Measurements from ENCODE around the gene CYP4A22. TPM values are rescaled to one million over a fixed set of nuclear protein-coding genes. Genes with fewer than 3 reads are reported as not detected.
"Not testable (repeated sequence)": the region's sequence is repeated elsewhere in the genome, so short reads cannot be mapped to it uniquely, and the experiment has no call there.

The CYP4A22 gene
- total RNA-seq, 2 experiments from 2014 or later = not detected

DNA sequence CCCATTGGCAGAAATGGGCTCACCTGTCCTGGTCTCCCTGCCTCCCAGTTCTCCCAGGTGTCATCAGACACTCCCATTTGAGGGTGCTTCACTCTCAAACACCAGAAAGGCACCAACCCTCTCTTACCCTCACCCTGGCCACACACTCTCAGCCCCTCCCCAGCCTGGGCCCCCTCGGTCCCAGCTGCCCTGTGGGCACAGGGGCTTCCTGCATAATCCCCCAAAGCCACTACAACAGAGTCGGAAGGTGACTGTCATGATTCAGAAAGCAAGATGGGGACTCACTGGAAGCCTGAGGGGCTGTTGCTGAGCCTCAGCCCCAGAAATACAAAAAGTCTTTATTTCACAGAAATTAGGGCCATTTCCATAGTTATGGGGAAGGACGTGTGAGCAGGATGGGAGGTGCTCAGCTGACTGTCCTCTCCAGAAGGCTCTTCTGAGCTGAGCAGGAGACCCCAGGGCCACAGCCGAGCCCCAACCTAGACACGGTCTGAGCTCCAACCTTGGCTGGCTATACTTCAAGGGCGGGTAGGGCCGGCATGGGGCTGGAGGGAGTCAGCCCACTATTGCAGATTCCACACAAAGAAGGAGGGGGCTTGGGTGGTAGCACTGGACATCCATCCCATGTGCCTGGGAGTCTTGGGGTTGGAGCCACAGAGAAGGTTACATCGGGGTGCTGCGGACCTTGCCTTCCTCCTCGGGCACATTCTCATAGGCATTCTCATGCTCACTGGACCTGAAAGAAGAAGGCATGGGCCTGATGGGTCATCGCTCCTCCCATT, 46.3 kb downstream of the CYP4A22 start:
- POLR2A ChIA-PET = no interaction called here
- CTCF ChIA-PET = interaction anchor here (1.0 to 3.0 kb wide), 3 partner anchors 8 to 19 kb away, joined by 3 to 13 read pairs (median 3); no protein-coding TSS in a partner anchor

DNA sequence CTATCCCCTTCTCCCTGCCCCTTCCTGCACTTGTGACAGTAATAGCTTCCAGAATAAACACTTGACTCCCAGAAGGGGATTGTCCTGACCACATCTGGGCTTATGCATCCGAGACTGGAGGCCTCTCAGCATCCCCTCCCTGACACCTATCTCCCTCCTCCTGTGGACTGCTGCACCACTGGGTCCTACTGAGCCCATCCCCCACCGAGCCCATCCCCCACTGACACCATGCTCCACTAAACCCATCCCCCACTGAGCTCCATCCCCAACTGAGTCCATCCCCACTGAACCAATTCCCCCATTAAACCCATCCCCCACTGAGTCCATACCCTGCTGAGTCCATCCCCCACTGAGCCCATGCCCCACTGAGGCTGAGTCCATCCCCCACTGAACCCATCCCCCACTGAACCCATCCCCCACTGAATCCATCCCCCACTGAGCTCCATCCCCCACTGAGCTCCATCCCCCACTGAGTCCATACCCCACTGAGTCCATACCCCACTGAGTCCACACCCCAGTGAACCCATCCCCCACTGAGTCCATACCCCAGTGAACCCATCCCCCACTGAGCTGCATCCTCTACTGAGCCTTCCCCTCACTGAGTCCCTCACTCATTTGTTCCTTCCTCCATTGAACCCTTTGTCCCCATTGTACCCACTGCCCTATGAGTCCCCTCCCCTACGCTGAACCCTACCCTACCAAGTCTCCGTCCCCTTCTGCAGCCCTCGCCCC, 47.0 kb downstream of the CYP4A22 start:
- CTCF ChIA-PET = interaction anchor here (0.7 to 3.0 kb wide), 5 partner anchors 8 to 79 kb away, joined by 3 to 13 read pairs (median 4); no protein-coding TSS in a partner anchor
- POLR2A ChIA-PET = interaction anchor here (0.6 kb wide), 1 partner anchor 151 kb away, joined by 3 read pairs; no protein-coding TSS in a partner anchor

DNA sequence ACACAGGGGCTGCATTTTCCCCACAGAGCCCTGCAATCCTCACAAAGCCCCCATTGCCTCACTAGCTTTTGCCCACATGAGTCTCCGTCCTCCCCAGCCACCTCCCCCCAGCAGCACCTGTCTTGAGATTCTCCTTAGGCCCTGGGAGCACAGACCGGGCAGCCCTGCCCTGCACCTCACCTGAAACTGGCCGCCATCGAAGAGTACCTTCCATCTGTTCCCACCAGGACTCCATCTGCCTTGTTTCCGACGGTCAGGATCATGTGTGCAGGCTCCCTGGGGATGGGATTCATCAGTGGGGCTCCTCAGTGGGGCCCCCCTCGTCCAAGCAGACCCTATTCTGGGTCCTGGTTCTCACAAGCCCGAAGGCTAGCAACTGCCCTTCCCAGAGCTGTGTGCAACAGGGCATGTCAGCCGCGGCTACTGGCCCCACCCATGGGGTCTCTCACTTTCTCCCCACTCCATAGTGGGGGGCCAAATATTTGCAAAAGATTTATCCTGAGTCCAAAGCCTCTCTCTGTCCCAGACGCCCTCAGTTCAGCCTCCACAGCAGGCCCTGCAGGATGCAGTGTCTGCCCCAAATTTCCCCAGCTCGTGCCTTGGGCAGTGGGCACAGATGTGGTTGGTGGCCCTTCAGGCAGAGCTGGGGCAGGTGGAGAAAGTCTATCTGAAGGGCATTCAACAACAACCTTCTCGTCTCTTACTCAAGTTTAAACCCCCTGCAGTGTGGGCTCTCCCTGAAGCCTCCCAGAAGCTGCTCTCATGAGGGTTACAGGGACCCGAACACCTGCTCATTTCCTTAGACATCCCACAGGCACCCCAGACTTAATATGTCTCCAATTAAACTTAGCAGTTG, 47.8 kb downstream of the CYP4A22 start:
- ChIA-PET POLR2A (interaction anchor here (0.6 kb wide), 1 partner anchor 150 kb away, joined by 3 read pairs; no protein-coding TSS in a partner anchor), CTCF (interaction anchor here (0.7 to 3.0 kb wide), 5 partner anchors 8 to 78 kb away, joined by 3 to 13 read pairs (median 4); no protein-coding TSS in a partner anchor)

DNA sequence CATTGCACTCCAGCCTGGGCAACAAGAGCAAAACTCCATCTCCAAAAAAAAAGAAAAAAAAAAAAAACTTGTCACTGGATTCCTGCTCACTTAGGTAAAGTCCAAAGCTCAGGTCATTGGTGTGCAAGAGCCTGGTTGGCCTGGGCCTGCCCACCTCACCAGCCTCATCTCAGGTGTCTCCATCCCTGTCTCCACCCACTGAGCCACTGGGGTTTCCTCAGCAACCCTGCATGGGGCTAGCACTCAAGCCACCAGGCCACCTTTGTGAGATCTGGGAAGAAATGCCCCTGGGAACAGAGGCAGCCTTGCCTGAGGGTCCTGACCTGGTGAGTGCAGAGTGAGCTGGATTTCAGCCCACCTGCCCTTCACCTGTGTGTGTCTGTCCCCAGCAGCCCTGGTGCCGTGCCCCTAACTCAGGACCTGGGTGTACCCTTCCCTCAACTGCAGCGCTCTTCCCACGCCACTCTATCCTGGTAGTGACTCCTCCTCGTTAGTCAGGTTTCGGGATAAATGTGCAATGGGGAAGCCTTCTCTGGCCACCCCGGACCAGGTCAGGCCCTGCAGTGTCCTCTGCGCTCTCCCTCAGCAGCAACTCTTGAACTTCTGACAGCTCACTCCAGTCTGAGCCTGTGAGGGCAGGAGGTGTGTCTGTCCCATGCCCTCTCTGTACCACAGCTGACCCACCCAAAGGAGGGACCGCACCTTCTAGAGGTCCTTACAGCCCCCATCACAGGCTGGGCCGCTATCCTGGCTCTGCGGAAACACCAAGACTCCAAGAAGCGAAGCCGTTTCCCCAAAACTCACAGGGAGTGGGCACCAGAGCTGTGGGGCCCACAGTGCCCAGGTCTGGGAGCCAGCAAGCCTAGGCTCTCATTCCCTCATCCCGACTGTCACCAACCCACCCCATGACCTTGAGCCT, 49.3 kb downstream of the CYP4A22 start:
- ChIA-PET CTCF (no interaction called here), POLR2A (no interaction called here)

DNA sequence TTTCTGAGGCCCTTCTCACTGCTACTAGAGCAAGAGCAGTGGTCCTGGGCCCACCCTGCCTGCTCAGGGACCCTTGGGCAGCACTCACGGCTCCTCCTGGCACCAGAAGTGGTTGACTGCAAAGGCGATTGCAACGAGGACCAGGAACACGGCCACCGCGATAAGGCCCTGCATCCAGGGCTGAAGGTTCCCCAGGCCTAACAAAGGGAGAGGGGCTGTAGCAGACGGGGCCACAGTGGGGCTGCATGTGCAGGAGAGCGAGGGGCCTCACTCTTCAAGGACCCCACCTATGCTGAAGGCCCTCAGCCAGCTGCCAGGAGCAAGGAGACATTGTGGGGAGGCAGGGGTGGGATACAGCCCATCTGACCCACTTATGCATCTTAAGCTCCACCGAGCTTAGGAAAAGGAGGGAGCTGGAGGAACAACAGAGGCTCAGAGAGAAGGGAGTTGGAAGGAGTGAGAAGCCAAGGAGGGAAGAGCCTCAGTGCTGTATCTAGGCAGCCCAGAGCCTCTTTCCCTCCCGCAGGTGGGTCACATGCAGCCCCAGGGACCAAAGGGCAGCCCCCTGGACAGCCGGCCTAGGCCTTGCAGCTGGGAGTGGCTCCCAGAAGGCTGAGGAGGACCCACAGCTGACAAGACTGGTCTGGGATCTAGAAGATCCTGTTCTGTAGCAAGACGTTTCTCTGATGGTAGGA, 50.1 kb downstream of the CYP4A22 start:
- ChIA-PET CTCF (interaction anchor here (1.9 kb wide), 1 partner anchor 8 kb away, joined by 8 read pairs; no protein-coding TSS in a partner anchor), POLR2A (no interaction called here)

DNA sequence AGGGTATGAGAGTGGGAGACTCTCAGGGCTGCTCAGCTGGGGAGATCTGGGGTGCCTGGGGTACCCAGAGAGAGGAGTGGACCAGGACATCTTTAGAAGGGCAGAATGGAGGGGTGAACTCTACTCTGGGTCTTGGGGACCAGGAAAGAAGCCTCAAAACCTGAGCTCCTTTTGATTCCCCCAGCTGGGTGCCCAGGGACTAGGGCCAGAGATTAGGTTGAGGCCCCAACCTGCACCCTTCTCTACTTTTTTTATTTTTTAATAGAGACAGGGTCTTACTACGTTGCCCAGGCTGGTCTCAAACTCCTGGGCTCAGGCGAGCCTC, 50.6 kb downstream of the CYP4A22 start:
- POLR2A ChIA-PET = no interaction called here

DNA sequence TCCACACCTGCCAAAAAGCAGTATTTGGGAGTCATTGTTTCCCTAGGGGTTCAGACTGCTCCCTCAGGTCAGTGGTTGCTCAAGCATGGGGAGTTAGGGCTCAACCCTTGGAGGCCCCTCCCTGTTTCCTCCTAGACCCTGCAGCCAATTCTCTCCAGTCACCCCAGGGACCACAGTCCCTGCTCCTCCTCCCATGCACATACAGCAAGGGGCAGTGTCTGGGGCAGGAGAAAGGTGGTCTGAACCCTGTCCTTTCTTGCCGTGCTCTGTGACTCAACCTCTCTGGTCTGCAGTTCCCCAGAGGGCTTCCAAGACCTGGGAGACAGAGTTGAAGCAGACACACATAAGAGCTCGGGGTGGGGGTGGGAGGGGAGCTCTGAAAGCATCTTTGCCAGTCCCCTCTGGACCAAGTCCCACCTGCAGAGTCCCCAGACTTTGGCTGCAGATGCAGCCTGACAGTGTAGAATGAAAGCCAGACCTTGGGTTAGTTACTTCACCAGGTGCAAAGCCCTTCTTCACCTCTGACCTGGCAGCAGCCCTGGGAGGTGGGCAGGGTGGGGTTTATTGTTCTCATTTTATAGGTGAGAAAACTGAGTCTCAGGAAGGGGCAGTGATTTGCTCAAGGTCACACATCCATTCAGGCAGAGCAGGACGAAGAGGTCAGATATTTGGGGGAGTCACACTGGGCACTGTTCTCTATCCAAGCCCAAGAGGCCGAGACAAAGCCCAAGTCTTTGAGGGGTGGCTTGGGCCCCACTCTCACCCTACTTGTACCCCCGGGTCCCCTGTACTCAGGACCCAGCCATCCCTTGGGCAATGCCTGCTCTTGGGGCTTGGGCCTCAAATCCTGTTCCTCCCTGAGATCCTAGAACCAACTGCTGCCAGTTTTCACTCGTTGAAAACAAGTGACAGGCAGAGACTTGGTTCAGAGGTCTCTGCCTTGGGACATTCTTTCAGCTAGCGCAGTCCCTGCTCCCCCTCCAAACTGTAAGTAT, 51.8 kb downstream of the CYP4A22 start:
- ChIA-PET CTCF (interaction anchor here (1.2 to 1.9 kb wide), 2 partner anchors 10 kb away, joined by 5 to 8 read pairs; no protein-coding TSS in a partner anchor), POLR2A (no interaction called here)

More for the DNA sequence above, 50.6 kb downstream of the CYP4A22 start:
- CTCF ChIA-PET = interaction anchor here (1.9 kb wide), 1 partner anchor 9 kb away, joined by 8 read pairs; no protein-coding TSS in a partner anchor

DNA sequence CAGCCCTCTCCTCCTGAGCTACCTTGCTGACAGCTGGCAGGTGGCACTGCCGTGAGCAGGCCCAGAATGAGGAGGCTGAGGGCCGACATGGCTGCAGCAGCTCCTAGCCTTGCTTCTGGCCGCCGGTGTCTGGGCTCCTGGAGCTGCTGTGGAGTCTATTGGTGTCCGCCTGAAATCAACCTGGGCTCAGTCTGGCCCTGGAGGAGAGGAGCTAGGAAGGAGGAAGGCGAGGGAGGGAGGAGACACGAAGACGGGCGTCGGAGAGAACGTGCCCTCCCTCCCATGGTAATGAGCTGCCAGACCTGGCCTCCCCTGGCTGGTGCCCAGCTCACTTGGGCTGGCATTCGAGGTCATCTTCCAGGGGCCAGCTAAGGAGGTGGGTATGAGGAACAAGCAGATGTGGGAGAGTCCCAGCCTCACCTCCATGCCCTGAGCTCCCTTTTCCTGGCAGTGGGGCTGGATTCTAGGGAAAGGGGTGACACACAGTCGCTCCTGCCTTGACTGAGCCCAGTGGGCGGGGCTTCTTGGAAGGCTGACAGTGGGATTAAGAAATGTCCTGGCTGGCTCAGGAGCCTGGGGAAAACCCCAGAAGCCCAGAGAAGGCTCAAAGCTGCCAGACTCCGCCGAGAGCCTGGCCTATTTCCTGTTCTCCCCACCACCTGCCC, 52.7 kb downstream of the CYP4A22 start, which contains the start of gene PDZK1IP1:
PDZK1IP1 (minus strand) TSS at position 193 of the 665 bp plus-strand sequence; CDS start at position 89, 104 bp downstream.
- ChIA-PET CTCF (interaction anchor here (1.2 kb wide), 1 partner anchor 11 kb away, joined by 5 read pairs; no protein-coding TSS in a partner anchor), POLR2A (interaction anchor here (0.5 kb wide), 1 partner anchor 429 kb away, joined by 4 read pairs; no protein-coding TSS in a partner anchor)

DNA sequence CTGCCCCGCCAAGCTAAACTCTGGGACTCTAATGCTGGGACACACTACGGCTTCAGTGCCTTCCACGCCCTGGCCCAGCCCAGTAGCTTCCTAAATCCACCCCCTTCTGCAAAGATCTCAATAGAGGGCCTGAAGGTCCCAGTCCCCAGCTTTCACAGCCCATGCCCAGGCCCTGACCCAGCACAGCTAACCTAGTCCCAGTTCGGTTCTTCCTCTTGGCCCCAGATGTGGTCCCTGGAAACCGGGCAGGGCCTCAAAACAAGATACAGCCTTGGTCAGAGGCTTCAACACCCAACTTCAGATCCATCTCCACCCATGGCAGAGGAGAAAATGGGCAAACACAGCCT, 53.2 kb downstream of the CYP4A22 start:
- CTCF ChIA-PET = interaction anchor here (1.2 kb wide), 1 partner anchor 11 kb away, joined by 5 read pairs; no protein-coding TSS in a partner anchor
- POLR2A ChIA-PET = interaction anchor here (0.5 kb wide), 1 partner anchor 430 kb away, joined by 4 read pairs; no protein-coding TSS in a partner anchor

DNA sequence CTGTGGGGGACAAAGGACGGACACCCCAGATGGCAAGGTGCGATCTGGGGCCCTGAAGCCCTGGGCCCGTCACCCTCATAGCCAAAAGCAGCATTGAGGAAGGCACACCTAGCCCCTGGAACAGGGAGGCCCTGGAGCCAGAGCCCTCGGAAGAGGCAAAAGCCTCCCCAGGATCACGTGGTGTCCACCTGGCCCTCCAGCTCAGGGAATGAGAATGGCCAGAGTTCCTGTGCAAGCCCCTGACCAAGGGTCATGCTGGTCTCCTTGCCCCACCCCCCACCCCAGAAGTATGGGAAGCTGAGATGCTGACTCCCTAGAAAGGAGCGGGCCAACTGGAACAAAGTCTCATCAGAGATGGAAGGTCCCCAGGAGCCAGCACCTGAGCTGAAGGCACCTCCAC, 53.6 kb downstream of the CYP4A22 start:
- POLR2A ChIA-PET = no interaction called here
- CTCF ChIA-PET = interaction anchor here (0.7 to 3.5 kb wide), 2 partner anchors 12 to 1837 kb away, joined by 4 to 19 read pairs; no protein-coding TSS in a partner anchor

DNA sequence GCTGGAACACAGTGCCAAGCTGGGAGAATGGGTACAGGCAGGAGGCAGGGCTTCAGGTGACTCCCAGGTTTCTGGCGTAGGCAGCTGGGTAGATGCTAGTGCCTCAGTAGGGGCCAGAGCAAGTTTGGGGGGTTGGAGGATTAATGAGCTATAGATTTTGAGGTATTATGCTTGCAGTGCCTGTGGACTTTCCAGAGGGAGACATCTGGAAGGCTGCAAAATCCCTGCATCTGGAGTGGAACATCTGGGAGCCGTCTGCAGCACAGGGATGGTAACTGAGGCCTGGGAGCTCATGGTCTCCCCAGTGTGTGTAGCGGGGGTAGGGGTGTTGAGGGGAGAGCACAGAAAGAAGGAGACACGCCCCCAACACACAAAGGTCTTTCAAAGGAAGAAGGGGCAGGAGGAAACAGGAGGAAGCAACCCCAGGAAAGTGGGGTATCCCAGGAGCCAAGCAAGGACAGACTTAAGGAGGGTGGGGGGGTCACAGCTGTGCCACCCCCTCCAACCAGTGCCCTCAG, 54.8 kb downstream of the CYP4A22 start:
- ChIA-PET POLR2A (no interaction called here), CTCF (interaction anchor here (1.0 to 4.3 kb wide), 7 partner anchors 8 to 552 kb away, joined by 3 to 25 read pairs (median 3); no protein-coding TSS in a partner anchor)

DNA sequence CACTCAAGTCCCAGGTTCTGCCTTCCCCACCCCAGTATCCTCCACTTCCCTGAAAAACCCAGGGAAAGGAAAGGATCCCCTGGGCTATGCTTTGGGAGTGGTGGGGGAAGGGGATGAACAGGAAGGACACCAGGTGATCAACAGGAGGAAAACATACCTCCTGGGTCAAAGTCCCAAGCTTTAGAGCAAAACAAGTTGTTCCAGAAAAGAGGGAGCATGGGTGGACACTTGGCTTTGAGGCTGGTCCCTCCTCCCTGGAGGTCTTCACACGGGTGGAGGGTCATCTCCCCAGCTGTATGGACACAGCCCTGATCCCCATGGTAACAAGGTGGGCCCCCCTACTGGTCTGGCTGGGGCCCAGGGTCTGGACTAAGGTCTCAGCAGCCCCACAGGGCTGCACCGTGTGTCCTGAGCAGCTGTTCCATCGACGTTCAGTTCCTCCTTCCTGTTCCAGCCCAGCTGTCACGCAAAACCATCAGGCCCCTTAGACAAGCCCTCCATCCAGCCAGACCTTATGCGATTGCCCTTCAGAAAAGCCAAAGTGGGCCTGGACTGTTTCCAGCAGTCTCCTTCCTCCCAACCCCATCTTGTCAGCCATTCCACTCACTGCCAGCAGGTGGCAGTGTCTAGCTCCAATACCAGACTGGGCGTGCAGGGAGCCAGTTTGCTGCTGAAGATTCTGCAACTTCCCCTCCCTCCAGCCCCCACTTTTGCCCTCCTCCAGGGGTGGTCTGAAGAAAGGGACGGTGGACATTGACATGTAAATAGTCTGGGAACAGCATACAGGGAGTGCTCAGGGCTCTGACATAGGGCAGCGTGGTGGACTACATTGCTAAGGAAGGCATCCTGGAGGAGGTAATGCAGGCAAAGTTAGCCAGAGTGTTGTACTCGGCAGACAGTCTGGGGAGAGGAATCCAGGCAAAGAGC, 55.5 kb downstream of the CYP4A22 start:
- POLR2A ChIA-PET = no interaction called here

DNA sequence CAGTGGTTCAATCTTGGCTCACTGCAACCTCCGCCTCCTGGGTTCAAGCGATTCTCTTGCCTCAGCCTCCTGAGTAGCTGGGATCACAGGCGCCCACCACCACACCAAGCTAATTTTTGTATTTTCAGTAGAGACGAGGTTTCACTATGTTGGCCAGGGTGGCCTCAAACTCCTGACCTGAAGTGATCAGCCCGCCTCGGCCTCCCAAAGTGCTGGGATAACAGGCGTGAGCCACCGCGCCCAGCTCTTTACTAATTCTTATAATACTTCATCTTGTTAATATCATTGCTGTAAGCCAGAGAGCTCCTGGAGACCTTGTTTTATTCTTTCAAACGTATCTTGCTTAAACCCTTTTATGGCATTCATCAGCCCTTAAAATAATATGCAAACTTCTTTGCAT, 56.3 kb downstream of the CYP4A22 start:
- CTCF ChIA-PET = interaction anchor here (0.6 to 4.3 kb wide), 12 partner anchors 9 to 243 kb away, joined by 3 to 25 read pairs (median 3); partner anchors contain the start of gene TAL1
- POLR2A ChIA-PET = not testable (repeated sequence)

More for the DNA sequence above, 55.5 kb downstream of the CYP4A22 start:
- CTCF ChIA-PET = interaction anchor here (0.6 to 4.3 kb wide), 13 partner anchors 9 to 553 kb away, joined by 3 to 25 read pairs (median 3); partner anchors contain the start of gene TAL1

DNA sequence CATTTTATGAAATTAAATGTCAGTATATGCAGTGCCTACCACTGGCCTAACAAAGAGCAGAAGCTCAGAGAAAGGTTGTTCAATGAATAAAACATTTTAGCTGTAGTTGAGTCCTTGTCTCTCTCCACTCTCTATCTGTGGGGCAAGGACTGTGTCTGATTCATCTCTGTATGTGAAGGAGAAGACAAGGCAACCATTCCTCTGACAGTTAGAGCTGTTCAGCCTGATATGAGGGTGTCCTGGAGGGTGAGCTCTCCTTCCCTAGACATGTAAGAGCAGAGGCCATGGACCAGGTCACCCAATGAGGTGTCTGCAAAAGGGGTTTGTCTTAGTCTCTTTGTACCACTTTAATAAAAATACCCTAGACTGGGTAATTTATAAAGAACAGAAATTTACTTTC, 57.1 kb downstream of the CYP4A22 start:
- CTCF ChIA-PET = interaction anchor here (0.6 to 4.3 kb wide), 7 partner anchors 8 to 244 kb away, joined by 3 to 25 read pairs (median 6); partner anchors contain the start of genes FOXD2 and TAL1
- POLR2A ChIA-PET = no interaction called here

Measured in activated CD8-positive, alpha-beta memory T cell treated with anti-CD3 and anti-CD28 coated beads for 36 hours (primary cell).